Transverse colon (tissue), 4 donors: ENCODE results near the gene SUN1. TPM values are rescaled to one million over a fixed set of nuclear protein-coding genes. Genes with fewer than 3 reads are reported as not detected.

Experiments used
- DNase-seq: peaks from one replicate; pipeline ENCODE4 v3.0.0-alpha.2; 2019
- H3K27ac ChIP-seq, 4 donors: fragments of 200-600 bp; sonication (generic); 2 replicates each; pipeline ENCODE4 v1.5.1; 2016 to 2018; ENCODE audit warnings: inconsistent platforms in 4 of 4
- H3K27me3 ChIP-seq: fragments of 200-600 bp; sonication (generic); 2 replicates; pipeline ENCODE4 v1.5.1; 2017; ENCODE audit warnings: inconsistent platforms
- H3K36me3 ChIP-seq, 4 donors: fragments of 200-600 bp; sonication (generic); 2 replicates each; pipeline ENCODE4 v1.5.1; 2017 to 2019; ENCODE audit warnings: inconsistent platforms in 4 of 4
- H3K4me1 ChIP-seq, 4 donors: fragments of 200-600 bp; sonication (generic); 2 replicates each; pipeline ENCODE4 v1.5.1; 2017 to 2020; ENCODE audit warnings: inconsistent platforms in 4 of 4
- H3K4me3 ChIP-seq, 4 donors: fragments of 200-600 bp; sonication (generic); 1 replicate in 1 of 4; 2 replicates in 3 of 4; pipeline versions ENCODE4 v1.5.1 to v1.6.1; 2017 to 2019; ENCODE audit warnings: inconsistent platforms in 4 of 4
- H3K9me3 ChIP-seq, 2 donors: fragments of 200-600 bp; sonication (generic); 2 replicates each; pipeline ENCODE4 v1.5.1; 2017 to 2019; ENCODE audit warnings: inconsistent platforms in 2 of 2
- CTCF ChIP-seq, 5 experiments: fragments of 200-600 bp in 3 of 5; fragments of 450-650 bp in 2 of 5; sonication (generic) in 3 of 5; IDR thresholded peaks; 1 replicate in 2 of 5; 2 replicates in 3 of 5; pipeline ENCODE4 v1.5.1; 2016 to 2017; ENCODE audit warnings: antibody characterized with exemption in 5 of 5, inconsistent platforms in 3 of 5, mild to moderate bottlenecking in 2 of 5, moderate library complexity in 1 of 5
- EP300 ChIP-seq: sonication (generic); formaldehyde crosslinking; IDR thresholded peaks from one replicate; pipeline ENCODE4 v1.6.1; 2017; ENCODE audit warnings: antibody characterized with exemption, low read depth
- POLR2A ChIP-seq: fragments of 450-650 bp; IDR thresholded peaks from one replicate; pipeline ENCODE4 v1.6.1; 2016; ENCODE audit warnings: antibody characterized with exemption, mild to moderate bottlenecking, moderate library complexity
- POLR2AphosphoS5 ChIP-seq, 3 donors: sonication (generic); formaldehyde crosslinking; IDR thresholded peaks; one replicate each; pipeline ENCODE4 v1.6.1; 2016; ENCODE audit warnings: antibody characterized with exemption in 3 of 3
- WGBS, 2 donors: methylation state at CpG; one replicate each; pipeline ENCODE4 v1.1.5; 2018; ENCODE audit warnings: low coverage in 1 of 2; 5-methylcytosine and 5-hydroxymethylcytosine counted together
- in situ Hi-C, 4 donors: fragments of 200-750 bp; cut with MboI; loops; one replicate each; pipeline versions ENCODE4 v1.15.0 to v1.15.1; 2017; ENCODE audit warnings: low sequenced_read_pairs in 3 of 4, low pct_ligation_motif_present in 1 of 4, low pct_unique_long_range_greater_than_20kb in 1 of 4
- intact Hi-C: fragments of 100-400 bp; cut with DNase I; formaldehyde crosslinking; loops from one replicate; pipeline ENCODE4 v1.15.1; 2023; ENCODE audit warnings: low total_unique reads
- total RNA-seq, 4 donors: library from RNA; depleted of rRNA; stranded (reverse); fragments of >200 nt; gene quantifications; one replicate each; pipeline ENCODE4 v1.1.0, GENCODE V29; 2016

SUN1 gene
- total RNA-seq, 4 donors from 2014 or later = 92.7 to 569 (median 162) TPM

GRCh38 chr7:884191-885003, 52.1 kb downstream of the SUN1 start:
- Histone ChIP-seq H3K27me3 (no peaks in the 10 kb centered on the region), H3K27ac (no peak overlapping the region), H3K4me1 (peaks cover 0 to 16% (median 3%) of the 10 kb centered on the region in 4 donors), H3K36me3 (peaks cover 0 to 23% (median 5%) of the 10 kb centered on the region in 4 donors), H3K9me3 (no peaks in the 10 kb centered on the region), H3K4me3 (no peak overlapping the region)
- DNase-seq = no peak
- in situ Hi-C loops = no loop called here
- WGBS, 2 donors = 87% methylated on average over 27 of the region's 31 CpGs; no CpG with 5 or more reads in 1 of the 2 donors
- intact Hi-C loops = no loop called here
- no peak for TF ChIP-seq CTCF (IDR thresholded peaks at IDR 0.05)
- TF ChIP-seq EP300 = no peak
- no peak for TF ChIP-seq POLR2AphosphoS5 (IDR thresholded peaks at IDR 0.05)
- no peak for TF ChIP-seq POLR2A

- WGBS, 2 donors = 86% methylated on average over 24 of the region's 25 CpGs; no CpG with 5 or more reads in 1 of the 2 donors
- Histone ChIP-seq H3K27ac (no peak overlapping the region), H3K27me3 (no peaks in the 10 kb centered on the region), H3K36me3 (peaks cover 0 to 23% (median 5%) of the 10 kb centered on the region in 4 donors), H3K4me1 (peaks cover 0 to 13% (median 3%) of the 10 kb centered on the region in 4 donors), H3K9me3 (no peaks in the 10 kb centered on the region), H3K4me3 (no peak overlapping the region)
- DNase-seq = no peak
- intact Hi-C loops (no loop called here), in situ Hi-C loops (no loop called here)
- TF ChIP-seq POLR2AphosphoS5 (IDR thresholded peaks at IDR 0.05) = no peak
- TF ChIP-seq EP300 = no peak
- TF ChIP-seq POLR2A = no peak
- TF ChIP-seq CTCF (IDR thresholded peaks at IDR 0.05) = no peak
Observed at GRCh38 chr7:885261-885892, 53.1 kb downstream of the SUN1 start.

- Histone ChIP-seq H3K36me3 (peaks cover 0 to 27% (median 8%) of the 10 kb centered on the region in 4 donors), H3K27ac (no peak overlapping the region), H3K4me3 (no peak overlapping the region), H3K27me3 (no peaks in the 10 kb centered on the region), H3K9me3 (no peaks in the 10 kb centered on the region), H3K4me1 (peaks cover 0 to 8% (median 3%) of the 10 kb centered on the region in 4 donors)
- WGBS, 2 donors = 85 to 86% methylated on average over 4 to 29 of the region's 30 CpGs
- intact Hi-C loops (no loop called here), in situ Hi-C loops (no loop called here)
- TF ChIP-seq POLR2AphosphoS5 (IDR thresholded peaks at IDR 0.05) (no peak), EP300 (no peak), POLR2A (no peak), CTCF (IDR thresholded peaks at IDR 0.05) (no peak)
- DNase-seq = no peak
Observed at GRCh38 chr7:885893-886625, 53.8 kb downstream of the SUN1 start.
